ENCODE measurements around the gene CALN1.

- TF ChIP-seq CTCF (conservative IDR thresholded peaks at IDR 0.05) (no peak), ZFX (IDR thresholded peaks at IDR 0.05) (no peak)
Measured at GRCh38 chr7:71854546-71855397, 557.4 kb downstream of the CALN1 start.
